Measurements from ENCODE around the gene TNFRSF9.

Gene TNFRSF9

GRCh38 chr1:7915826-7916500, 24.7 kb downstream of the TNFRSF9 start:
- no peak for DNase-seq

- peak; percentile 1 for DNase-seq
These were observed 27.7 kb downstream of the TNFRSF9 start for GRCh38 chr1:7912743-7913557.

- no peak for DNase-seq
These were observed 28.5 kb downstream of the TNFRSF9 start for GRCh38 chr1:7912145-7912544.

GRCh38 chr1:7905262-7905661, 35.4 kb downstream of the TNFRSF9 start:
- no peak for DNase-seq

- peak; percentile 58 for DNase-seq
These were observed 38.1 kb downstream of the TNFRSF9 start for GRCh38 chr1:7902478-7903085.

- no peak for DNase-seq
These were observed 40.9 kb downstream of the TNFRSF9 start for GRCh38 chr1:7899741-7900140.

GRCh38 chr1:7898962-7899361, 41.7 kb downstream of the TNFRSF9 start:
- DNase-seq, result no peak

- DNase-seq, result no peak
These were observed 43.6 kb downstream of the TNFRSF9 start for GRCh38 chr1:7896994-7897393.

GRCh38 chr1:7893529-7894180, 47.0 kb downstream of the TNFRSF9 start:
- no peak for DNase-seq

GRCh38 chr1:7891804-7892203, 48.8 kb downstream of the TNFRSF9 start:
- DNase-seq, result no peak

GRCh38 chr1:7890853-7891252, 49.8 kb downstream of the TNFRSF9 start:
- no peak for DNase-seq

GRCh38 chr1:7888248-7889081, 52.2 kb downstream of the TNFRSF9 start:
- no peak for DNase-seq

- peak; percentile 53 for DNase-seq
These were observed 54.3 kb downstream of the TNFRSF9 start for GRCh38 chr1:7886405-7886745.

GRCh38 chr1:7885513-7886404, 54.9 kb downstream of the TNFRSF9 start:
- peak; percentile 93 for DNase-seq

GRCh38 chr1:7884757-7885156, 55.9 kb downstream of the TNFRSF9 start:
- no peak for DNase-seq

- DNase-seq, result no peak
These were observed 61.4 kb downstream of the TNFRSF9 start for GRCh38 chr1:7879228-7879627.

GRCh38 chr1:7878027-7878426, 62.6 kb downstream of the TNFRSF9 start:
- DNase-seq, result no peak

- DNase-seq, result no peak
These were observed 66.5 kb downstream of the TNFRSF9 start for GRCh38 chr1:7873801-7874795.

GRCh38 chr1:7871136-7871535, 69.5 kb downstream of the TNFRSF9 start:
- no peak for DNase-seq

Measured in NCI-H146 (cell line).